HEK293T (cell line): ENCODE measurements around the gene RPLP2.

ENCODE experiments used
- ARNT ChIP-seq: fragments of 450-650 bp; IDR thresholded peaks from 2 replicates; pipeline ENCODE4 v1.6.1; 2017; ENCODE audit warnings: mild to moderate bottlenecking
- ELF4 ChIP-seq: fragments of 450-650 bp; IDR thresholded peaks from 2 replicates; pipeline ENCODE4 v1.6.1; 2017; ENCODE audit warnings: antibody characterized with exemption
- FOXA1 ChIP-seq: fragments of 450-650 bp; IDR thresholded peaks from 2 replicates; pipeline ENCODE4 v1.6.1; 2016; ENCODE audit warnings: mild to moderate bottlenecking
- FOXM1 ChIP-seq: fragments of 450-650 bp; IDR thresholded peaks from 2 replicates; pipeline ENCODE4 v1.6.1; 2017; ENCODE audit warnings: mild to moderate bottlenecking, borderline replicate concordance
- HDGF ChIP-seq: fragments of 450-650 bp; IDR thresholded peaks from 2 replicates; pipeline ENCODE4 v1.6.1; 2017; ENCODE audit warnings: antibody characterized with exemption, borderline replicate concordance
- SP1 ChIP-seq: fragments of 450-650 bp; IDR thresholded peaks from 2 replicates; pipeline ENCODE4 v1.6.1; 2017
- TARDBP ChIP-seq: fragments of 450-650 bp; IDR thresholded peaks from 2 replicates; pipeline ENCODE4 v1.6.1; 2016
- ZNF384 ChIP-seq: fragments of 450-650 bp; IDR thresholded peaks from 2 replicates; pipeline ENCODE4 v1.6.1; 2016

- TF ChIP-seq SP1 (no peak), FOXA1 (no peak), TARDBP (no peak), FOXM1 (no peak), ARNT (no peak), ZNF384 (no peak), HDGF (no peak), ELF4 (no peak)
Measured at GRCh38 chr11:797296-798092, 12.3 kb upstream of the RPLP2 start.
